Upper lobe of left lung (tissue), 4 donors: Measurements from ENCODE around the gene CYP2A13.

Experiments used
- EP300 ChIP-seq, 4 donors: sonication (generic); formaldehyde crosslinking; IDR thresholded peaks; one replicate each; pipeline ENCODE4 v1.5.1; 2017; ENCODE audit warnings: antibody characterized with exemption in 4 of 4, control low read depth in 2 of 4
- POLR2A ChIP-seq, 4 donors: fragments of 450-650 bp; IDR thresholded peaks; one replicate each; pipeline ENCODE4 v1.5.1; 2016 to 2017; ENCODE audit warnings: antibody characterized with exemption in 4 of 4, mild to moderate bottlenecking in 2 of 4
- POLR2AphosphoS5 ChIP-seq, 2 donors: sonication (generic); formaldehyde crosslinking; IDR thresholded peaks; one replicate each; pipeline ENCODE4 v1.5.1; 2017; ENCODE audit warnings: antibody characterized with exemption in 2 of 2
- TF ChIP-seq, protein P1 (sequence below), 6 experiments: fragments of 450-650 bp in 4 of 6; fragments of 200-600 bp in 2 of 6; sonication (generic) in 2 of 6; IDR thresholded peaks; one replicate each; pipeline ENCODE4 v1.5.1; 2016 to 2019; ENCODE audit warnings: antibody characterized with exemption in 6 of 6

DNA sequence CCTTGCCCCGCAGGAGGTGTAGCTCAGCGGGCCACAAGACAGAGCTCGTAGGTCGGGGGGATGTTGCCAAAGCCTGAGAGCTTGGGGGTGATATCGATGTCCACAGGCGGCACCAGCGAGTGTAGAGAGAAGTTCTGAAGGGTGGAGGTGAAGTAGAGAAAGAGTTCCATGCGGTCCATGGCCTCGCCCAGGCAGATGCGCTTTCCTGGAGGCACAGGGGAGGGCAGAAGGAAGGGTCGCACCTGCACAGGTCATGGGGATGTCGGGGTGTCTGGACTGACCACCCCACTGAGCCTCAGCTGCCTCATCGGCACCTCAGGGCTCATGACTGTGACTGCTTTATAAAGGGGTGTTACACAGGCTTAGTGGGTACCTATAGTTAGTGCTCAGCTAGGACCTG is 37.8 kb upstream of the CYP2A13 start:
- TF ChIP-seq POLR2AphosphoS5 (IDR thresholded peaks at IDR 0.05): no peak
- TF ChIP-seq, protein P1, sequence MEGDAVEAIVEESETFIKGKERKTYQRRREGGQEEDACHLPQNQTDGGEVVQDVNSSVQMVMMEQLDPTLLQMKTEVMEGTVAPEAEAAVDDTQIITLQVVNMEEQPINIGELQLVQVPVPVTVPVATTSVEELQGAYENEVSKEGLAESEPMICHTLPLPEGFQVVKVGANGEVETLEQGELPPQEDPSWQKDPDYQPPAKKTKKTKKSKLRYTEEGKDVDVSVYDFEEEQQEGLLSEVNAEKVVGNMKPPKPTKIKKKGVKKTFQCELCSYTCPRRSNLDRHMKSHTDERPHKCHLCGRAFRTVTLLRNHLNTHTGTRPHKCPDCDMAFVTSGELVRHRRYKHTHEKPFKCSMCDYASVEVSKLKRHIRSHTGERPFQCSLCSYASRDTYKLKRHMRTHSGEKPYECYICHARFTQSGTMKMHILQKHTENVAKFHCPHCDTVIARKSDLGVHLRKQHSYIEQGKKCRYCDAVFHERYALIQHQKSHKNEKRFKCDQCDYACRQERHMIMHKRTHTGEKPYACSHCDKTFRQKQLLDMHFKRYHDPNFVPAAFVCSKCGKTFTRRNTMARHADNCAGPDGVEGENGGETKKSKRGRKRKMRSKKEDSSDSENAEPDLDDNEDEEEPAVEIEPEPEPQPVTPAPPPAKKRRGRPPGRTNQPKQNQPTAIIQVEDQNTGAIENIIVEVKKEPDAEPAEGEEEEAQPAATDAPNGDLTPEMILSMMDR (IDR thresholded peaks at IDR 0.05): no peak
- no peak for TF ChIP-seq POLR2A (IDR thresholded peaks at IDR 0.05)
- TF ChIP-seq EP300 (IDR thresholded peaks at IDR 0.05): no peak
